Upper lobe of left lung (tissue), 6 donors: ENCODE measurements around the gene DEFB110. TPM values are rescaled to one million over a fixed set of nuclear protein-coding genes. Genes with fewer than 3 reads are reported as not detected.

ENCODE experiments used
- ATAC-seq, 2 donors: fragments of 200-7000 bp; cut with Tn5 transposase; one replicate each; pipeline ENCODE4 v1.9.1; 2022; ENCODE audit warnings: mild to moderate bottlenecking in 2 of 2, moderate library complexity in 2 of 2; ENCODE audit not compliant: low FRiP score in 2 of 2
- DNase-seq, 2 donors: peaks; one replicate each; pipeline ENCODE4 v3.0.0-alpha.2; 2019 to 2020
- H3K27ac ChIP-seq, 4 donors: fragments of 200-600 bp; sonication (generic); one replicate each; pipeline ENCODE4 v1.5.1; 2016 to 2019
- H3K27me3 ChIP-seq, 4 donors: fragments of 200-600 bp; sonication (generic); one replicate each; pipeline ENCODE4 v1.5.1; 2017 to 2019
- H3K36me3 ChIP-seq, 4 donors: fragments of 200-600 bp; sonication (generic); one replicate each; pipeline ENCODE4 v1.5.1; 2016 to 2019
- H3K4me1 ChIP-seq, 4 donors: fragments of 200-600 bp; sonication (generic); one replicate each; pipeline ENCODE4 v1.5.1; 2018 to 2019
- H3K4me3 ChIP-seq, 4 donors: fragments of 200-600 bp; sonication (generic); one replicate each; pipeline ENCODE4 v1.5.1; 2017 to 2019; ENCODE audit warnings: mild to moderate bottlenecking in 2 of 4, moderate library complexity in 1 of 4
- H3K9me3 ChIP-seq, 4 donors: fragments of 200-600 bp; sonication (generic); one replicate each; pipeline ENCODE4 v1.5.1; 2018 to 2019
- CTCF ChIP-seq, 6 experiments: fragments of 450-650 bp in 4 of 6; fragments of 200-600 bp in 2 of 6; sonication (generic) in 2 of 6; IDR thresholded peaks; one replicate each; pipeline ENCODE4 v1.5.1; 2016 to 2019; ENCODE audit warnings: antibody characterized with exemption in 6 of 6
- EP300 ChIP-seq, 4 donors: sonication (generic); formaldehyde crosslinking; IDR thresholded peaks; one replicate each; pipeline ENCODE4 v1.5.1; 2017; ENCODE audit warnings: antibody characterized with exemption in 4 of 4, control low read depth in 2 of 4
- POLR2A ChIP-seq, 4 donors: fragments of 450-650 bp; IDR thresholded peaks; one replicate each; pipeline ENCODE4 v1.5.1; 2016 to 2017; ENCODE audit warnings: antibody characterized with exemption in 4 of 4, mild to moderate bottlenecking in 2 of 4
- POLR2AphosphoS5 ChIP-seq, 2 donors: sonication (generic); formaldehyde crosslinking; IDR thresholded peaks; one replicate each; pipeline ENCODE4 v1.5.1; 2017; ENCODE audit warnings: antibody characterized with exemption in 2 of 2
- WGBS, 2 donors: methylation state at CpG; one replicate each; pipeline ENCODE4 v1.1.5; 2017 to 2018; 5-methylcytosine and 5-hydroxymethylcytosine counted together
- total RNA-seq, 6 donors: library from RNA; depleted of rRNA in 4 of 6; stranded (reverse); fragments of >200 nt in 4 of 6; gene quantifications; one replicate each; pipeline versions ENCODE4 v1.1.0 to v1.2.1, GENCODE V29; 2016 to 2021
- donor health status: DM: no; HTN: no; CAD: no; lungs with moderate emphysema.
- donor health status: DM: no; HTN: yes; CAD: no; lungs with severe emphysema.

Gene DEFB110
- total RNA-seq, result not detected

- ATAC-seq (no peak), DNase-seq (no peak)
- no peaks in the 10 kb centered on the region for H3K36me3 ChIP-seq
- H3K4me3 ChIP-seq, result no peak within 1 kb of the TSS
- no peak within 1 kb of the TSS for H3K27ac ChIP-seq
- H3K4me1 ChIP-seq, result no peaks in the 10 kb centered on the region
- H3K27me3 ChIP-seq, result no peaks in the 10 kb centered on the region
- no peaks in the 10 kb centered on the region for H3K9me3 ChIP-seq
- no peak for TF ChIP-seq POLR2AphosphoS5 (IDR thresholded peaks at IDR 0.05)
- TF ChIP-seq POLR2A (IDR thresholded peaks at IDR 0.05), result no peak
- TF ChIP-seq EP300 (IDR thresholded peaks at IDR 0.05), result no peak
- TF ChIP-seq CTCF (IDR thresholded peaks at IDR 0.05), result no peak
These were observed at the start of gene DEFB110 for GRCh38 chr6:50021894-50022293. Gene DEFB110, minus strand, starts transcription at chr6:50021994. Its CDS starts 59 bp downstream, at chr6:50021935.

- WGBS, 2 donors, result 81 to 86% methylated on average over 2 of the region's 2 CpGs
These were observed 48.3 kb upstream of the DEFB110 start for GRCh38 chr6:50070101-50070500.

GRCh38 chr6:50062051-50062450 is 40.3 kb upstream of the DEFB110 start:
- WGBS, 2 donors, result 12 to 20% methylated on average over 2 of the region's 2 CpGs
- no peaks in the 10 kb centered on the region for H3K9me3 ChIP-seq
- ATAC-seq, result no peak

More at GRCh38 chr6:50070101-50070500, 48.3 kb upstream of the DEFB110 start:
- Histone ChIP-seq H3K36me3 (no peaks in the 10 kb centered on the region), H3K27ac (no peak overlapping the region), H3K4me3 (no peak overlapping the region), H3K27me3 (no peaks in the 10 kb centered on the region), H3K9me3 (no peaks in the 10 kb centered on the region), H3K4me1 (no peaks in the 10 kb centered on the region)
- TF ChIP-seq POLR2AphosphoS5 (IDR thresholded peaks at IDR 0.05) (no peak), EP300 (IDR thresholded peaks at IDR 0.05) (no peak), CTCF (IDR thresholded peaks at IDR 0.05) (no peak), POLR2A (IDR thresholded peaks at IDR 0.05) (no peak)
- ATAC-seq, result no peak
- no peak for DNase-seq

GRCh38 chr6:50056242-50056641 is 34.4 kb upstream of the DEFB110 start:
- no peak for TF ChIP-seq POLR2AphosphoS5 (IDR thresholded peaks at IDR 0.05)
- TF ChIP-seq CTCF (IDR thresholded peaks at IDR 0.05), result no peak
- TF ChIP-seq POLR2A (IDR thresholded peaks at IDR 0.05), result no peak
- TF ChIP-seq EP300 (IDR thresholded peaks at IDR 0.05), result no peak
- 82 to 86% methylated on average over 1 of the region's 1 CpG for WGBS, 2 donors
- no peak for ATAC-seq

More at GRCh38 chr6:50062051-50062450, 40.3 kb upstream of the DEFB110 start:
- no peak overlapping the region for H3K27ac ChIP-seq
- no peak for TF ChIP-seq EP300 (IDR thresholded peaks at IDR 0.05)
- no peak for TF ChIP-seq CTCF (IDR thresholded peaks at IDR 0.05)
- no peak for TF ChIP-seq POLR2AphosphoS5 (IDR thresholded peaks at IDR 0.05)
- no peak for TF ChIP-seq POLR2A (IDR thresholded peaks at IDR 0.05)
- no peaks in the 10 kb centered on the region for H3K27me3 ChIP-seq
- H3K4me3 ChIP-seq, result no peak overlapping the region
- H3K36me3 ChIP-seq, result no peaks in the 10 kb centered on the region
- no peaks in the 10 kb centered on the region for H3K4me1 ChIP-seq
- no peak for DNase-seq

GRCh38 chr6:50049829-50050228 is 28.0 kb upstream of the DEFB110 start, which contains the start of gene DEFB112:
Gene DEFB112, minus strand, starts transcription at chr6:50049929. Its CDS starts 60 bp downstream, at chr6:50049869.
- WGBS, 2 donors, result 73 to 80% methylated on average over 1 of the region's 1 CpG
- H3K27me3 ChIP-seq, result no peaks in the 10 kb centered on the region

More at GRCh38 chr6:50056242-50056641, 34.4 kb upstream of the DEFB110 start:
- DNase-seq, result no peak
- no peaks in the 10 kb centered on the region for H3K9me3 ChIP-seq
- no peak overlapping the region for H3K4me3 ChIP-seq
- H3K27ac ChIP-seq, result no peak overlapping the region
- no peaks in the 10 kb centered on the region for H3K36me3 ChIP-seq
- H3K27me3 ChIP-seq, result no peaks in the 10 kb centered on the region
- no peaks in the 10 kb centered on the region for H3K4me1 ChIP-seq

More at GRCh38 chr6:50049829-50050228, 28.0 kb upstream of the DEFB110 start, which contains the start of gene DEFB112:
- no peak within 1 kb of the TSS for H3K27ac ChIP-seq
- no peak within 1 kb of the TSS for H3K4me3 ChIP-seq
- ATAC-seq, result no peak
- DNase-seq, result no peak
- TF ChIP-seq POLR2AphosphoS5 (IDR thresholded peaks at IDR 0.05) (no peak), POLR2A (IDR thresholded peaks at IDR 0.05) (no peak), CTCF (IDR thresholded peaks at IDR 0.05) (no peak)
- H3K36me3 ChIP-seq, result no peaks in the 10 kb centered on the region
- no peaks in the 10 kb centered on the region for H3K4me1 ChIP-seq
- no peaks in the 10 kb centered on the region for H3K9me3 ChIP-seq
